NCI-H2107 (cell line): ENCODE results near the gene COL4A2.
"Not testable (repeated sequence)": the region's sequence is repeated elsewhere in the genome, so short reads cannot be mapped to it uniquely, and the experiment has no call there.

ENCODE experiments used
- DNase-seq: peaks from one replicate; lab custom pipeline; 2025; lab: John Stamatoyannopoulos, UW

COL4A2 gene

DNA sequence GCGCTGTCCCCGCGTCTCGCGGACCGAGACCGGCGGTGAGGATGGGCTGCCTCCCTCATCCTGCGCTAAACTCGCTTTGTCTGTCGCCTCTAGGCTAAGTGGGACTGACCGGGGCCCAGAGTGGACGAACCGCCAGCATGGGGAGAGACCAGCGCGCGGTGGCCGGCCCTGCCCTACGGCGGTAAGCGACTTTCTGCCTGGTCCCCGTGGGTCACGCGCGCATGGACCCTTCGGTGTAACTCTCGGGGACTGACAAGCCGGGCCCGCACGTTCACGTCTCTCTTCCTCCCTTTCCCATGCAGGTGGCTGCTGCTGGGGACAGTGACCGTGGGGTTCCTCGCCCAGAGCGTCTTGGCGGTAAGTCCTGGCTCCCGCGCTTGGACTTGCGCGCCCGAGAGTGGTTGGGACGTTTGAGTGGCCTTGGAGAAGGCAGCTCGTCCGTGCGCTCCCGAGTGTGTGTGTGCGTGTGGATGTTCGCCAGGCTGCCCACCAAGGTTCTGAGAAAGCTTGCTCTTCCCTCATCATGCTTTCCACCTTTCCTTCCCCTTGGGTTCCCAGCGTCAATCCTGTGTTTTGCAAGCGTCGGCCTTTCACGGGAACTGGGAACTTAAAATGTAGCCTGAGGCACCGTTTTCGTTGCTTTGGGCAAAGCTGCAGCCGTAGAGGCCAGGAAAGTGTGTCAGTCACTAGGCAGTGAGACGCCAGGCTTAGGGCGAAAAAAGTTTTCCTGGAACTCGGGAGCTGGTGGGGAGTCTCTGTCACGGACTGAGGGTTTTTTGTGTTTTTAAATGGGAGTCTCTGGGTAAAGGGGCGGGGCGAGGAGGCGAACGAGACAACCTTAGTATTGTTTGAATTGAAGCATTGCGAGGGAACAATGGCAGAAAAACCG, 927 bp downstream of the COL4A2 start:
- no peak for DNase-seq

- no peak for DNase-seq
Observed at GRCh38 chr13:110308656-110309359, 1.7 kb downstream of the COL4A2 start.

- no peak for DNase-seq
Observed at GRCh38 chr13:110309661-110310524, 2.8 kb downstream of the COL4A2 start.

DNA sequence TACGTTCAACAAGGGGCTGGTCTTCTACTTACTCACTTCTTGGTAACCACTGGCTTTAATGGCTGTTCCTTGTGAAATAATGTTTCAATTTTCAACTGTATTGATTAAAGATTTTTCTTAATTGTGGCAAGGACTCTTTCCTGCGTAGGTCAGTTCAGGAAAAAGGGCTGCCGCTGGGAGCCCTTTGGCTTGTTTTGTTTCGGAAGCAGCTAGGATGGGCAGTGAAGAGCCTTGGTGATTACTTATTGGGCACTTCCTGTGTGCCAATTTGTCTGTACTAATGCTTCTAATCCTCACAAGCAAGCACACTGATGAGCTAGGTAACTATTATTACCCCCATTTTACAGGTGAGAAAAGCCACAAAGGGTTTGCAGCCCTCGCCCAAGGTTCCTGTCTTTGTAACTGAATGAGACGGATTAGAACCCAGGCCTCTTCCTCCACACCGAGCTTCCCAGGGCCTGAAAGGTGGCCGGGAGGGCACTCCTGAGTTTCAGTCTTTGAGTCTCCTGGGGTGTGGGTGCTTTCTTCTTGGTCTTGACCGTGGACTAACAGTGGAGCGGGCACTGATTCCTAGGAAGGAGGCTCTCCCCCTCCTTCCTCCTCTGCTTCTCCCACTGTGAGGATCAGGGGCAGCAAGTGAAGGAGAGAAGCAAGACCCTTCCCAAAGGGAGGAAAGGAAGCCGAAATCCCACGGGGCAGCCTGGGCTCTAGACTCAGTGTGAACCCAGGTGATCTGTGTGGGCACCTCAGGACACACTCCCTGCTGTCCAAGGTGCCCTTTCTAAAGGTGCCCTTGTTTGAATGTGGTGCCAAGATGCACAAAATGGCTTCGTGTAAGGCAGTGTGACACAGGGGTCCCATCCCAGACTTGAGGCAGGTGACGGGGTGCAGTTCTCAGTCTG, 3.7 kb downstream of the COL4A2 start:
- DNase-seq: no peak

GRCh38 chr13:110311443-110312338, 4.6 kb downstream of the COL4A2 start:
- DNase-seq: no peak

GRCh38 chr13:110312339-110313031, 5.4 kb downstream of the COL4A2 start:
- DNase-seq: no peak

- DNase-seq: not testable (repeated sequence)
Observed at GRCh38 chr13:110313261-110313660, 6.2 kb downstream of the COL4A2 start.

DNA sequence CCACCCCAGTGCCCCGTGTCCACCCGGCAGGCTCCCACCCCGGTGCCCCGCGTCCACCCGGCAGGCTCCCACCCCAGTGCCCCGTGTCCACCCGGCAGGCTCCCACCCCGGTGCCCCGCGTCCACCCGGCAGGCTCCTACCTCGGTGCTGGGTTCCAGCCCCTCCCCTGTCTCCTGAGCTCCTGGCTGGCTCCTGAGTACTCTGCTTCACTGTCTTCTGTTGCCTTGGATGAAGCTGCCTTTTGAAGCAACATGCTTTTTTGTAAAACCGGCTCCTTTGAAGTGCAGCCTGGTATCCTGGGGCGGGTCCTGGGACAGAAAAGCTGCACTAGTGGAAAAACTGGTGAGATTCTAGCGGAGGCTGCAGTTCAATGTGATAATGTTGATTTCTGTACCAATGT, 6.6 kb downstream of the COL4A2 start:
- DNase-seq: not testable (repeated sequence)

GRCh38 chr13:110314516-110315245, 7.6 kb downstream of the COL4A2 start:
- no peak for DNase-seq

GRCh38 chr13:110316196-110316595, 9.1 kb downstream of the COL4A2 start:
- DNase-seq: no peak

DNA sequence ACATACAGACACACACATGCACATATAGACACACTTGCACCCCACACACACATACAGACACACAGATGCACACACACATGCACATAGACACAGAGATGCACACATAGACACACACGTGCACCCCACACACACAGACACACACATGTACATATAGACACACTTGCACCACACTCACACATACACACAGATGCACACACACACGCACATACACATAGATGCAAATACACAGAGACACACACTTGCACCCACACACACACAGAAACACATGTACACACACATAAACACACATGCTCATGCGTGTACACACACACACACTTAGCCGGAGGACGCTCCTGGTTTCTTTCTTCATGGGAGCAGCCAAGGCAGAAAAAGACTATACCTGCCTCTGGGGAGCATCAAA, 10.0 kb downstream of the COL4A2 start:
- no peak for DNase-seq

DNA sequence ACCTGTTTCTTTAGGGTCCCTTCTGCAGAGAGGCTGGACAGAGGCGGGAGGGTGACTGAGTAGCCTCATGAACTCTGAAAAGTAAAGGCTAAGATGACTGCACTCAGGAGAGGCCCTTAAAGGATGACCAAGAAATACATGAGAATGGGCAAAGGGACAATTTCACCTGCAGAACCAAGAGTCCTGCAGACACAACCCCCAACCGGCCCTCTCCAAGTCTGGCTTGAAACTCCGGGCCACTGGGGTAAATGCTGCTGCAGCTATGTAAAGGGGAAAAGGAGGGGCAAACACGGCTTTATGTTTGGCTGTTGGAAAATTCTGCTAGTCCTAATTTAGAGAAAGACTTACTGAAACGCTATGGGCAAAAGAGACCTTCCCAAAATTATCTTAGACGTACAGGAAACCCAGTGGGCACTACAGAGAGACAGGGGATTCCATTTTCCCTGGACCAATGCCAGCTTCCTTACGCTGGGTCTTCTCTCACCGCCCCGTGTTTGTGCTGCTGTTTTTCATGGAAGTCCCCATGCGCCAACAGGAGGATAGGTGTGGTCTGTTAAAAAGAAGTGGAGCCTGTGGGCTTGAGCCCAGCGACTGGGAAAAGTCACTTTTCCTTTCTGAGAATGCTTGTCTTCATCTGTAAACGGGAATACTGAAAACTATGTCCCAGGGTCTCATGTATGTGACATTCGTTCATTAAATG, 10.6 kb downstream of the COL4A2 start:
- DNase-seq: no peak

DNA sequence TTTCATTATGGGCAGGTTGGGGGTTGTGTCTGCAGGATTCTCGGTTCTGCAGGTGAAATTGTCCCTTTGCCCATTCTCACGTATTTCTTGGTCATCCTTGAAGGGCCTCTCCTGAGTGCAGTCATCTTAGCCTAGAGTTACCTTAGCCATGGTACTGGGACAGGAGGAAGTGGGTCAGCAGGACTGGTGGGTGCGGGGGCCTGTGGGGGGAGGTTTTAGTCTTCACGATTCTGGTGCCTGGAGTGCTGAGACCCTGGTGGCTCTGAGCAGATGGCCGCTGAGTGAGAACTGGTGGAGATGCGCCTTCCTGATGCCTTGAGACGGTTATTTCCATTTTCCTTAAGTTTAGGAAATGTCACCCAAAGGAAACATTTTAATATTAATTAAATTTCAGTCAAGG, 11.8 kb downstream of the COL4A2 start:
- DNase-seq: no peak

DNA sequence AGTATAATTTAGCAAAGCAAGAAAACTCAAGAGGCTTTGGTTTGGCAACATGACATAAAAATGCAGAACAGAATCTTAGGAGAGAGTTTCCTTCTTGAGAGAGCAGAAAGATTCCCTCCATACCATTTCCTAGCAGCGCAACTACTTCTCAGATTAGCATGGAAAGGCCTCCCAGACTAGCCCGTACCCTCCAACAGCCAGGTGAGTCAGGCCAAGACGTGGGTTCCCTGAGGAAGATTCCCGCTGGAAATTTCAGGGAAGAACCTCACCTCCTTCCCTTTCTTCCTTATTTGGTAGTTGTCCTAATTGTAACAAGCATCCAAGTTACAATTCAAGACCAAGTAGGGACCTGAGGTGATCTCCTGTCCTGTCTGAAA, 12.3 kb downstream of the COL4A2 start:
- DNase-seq: no peak

DNA sequence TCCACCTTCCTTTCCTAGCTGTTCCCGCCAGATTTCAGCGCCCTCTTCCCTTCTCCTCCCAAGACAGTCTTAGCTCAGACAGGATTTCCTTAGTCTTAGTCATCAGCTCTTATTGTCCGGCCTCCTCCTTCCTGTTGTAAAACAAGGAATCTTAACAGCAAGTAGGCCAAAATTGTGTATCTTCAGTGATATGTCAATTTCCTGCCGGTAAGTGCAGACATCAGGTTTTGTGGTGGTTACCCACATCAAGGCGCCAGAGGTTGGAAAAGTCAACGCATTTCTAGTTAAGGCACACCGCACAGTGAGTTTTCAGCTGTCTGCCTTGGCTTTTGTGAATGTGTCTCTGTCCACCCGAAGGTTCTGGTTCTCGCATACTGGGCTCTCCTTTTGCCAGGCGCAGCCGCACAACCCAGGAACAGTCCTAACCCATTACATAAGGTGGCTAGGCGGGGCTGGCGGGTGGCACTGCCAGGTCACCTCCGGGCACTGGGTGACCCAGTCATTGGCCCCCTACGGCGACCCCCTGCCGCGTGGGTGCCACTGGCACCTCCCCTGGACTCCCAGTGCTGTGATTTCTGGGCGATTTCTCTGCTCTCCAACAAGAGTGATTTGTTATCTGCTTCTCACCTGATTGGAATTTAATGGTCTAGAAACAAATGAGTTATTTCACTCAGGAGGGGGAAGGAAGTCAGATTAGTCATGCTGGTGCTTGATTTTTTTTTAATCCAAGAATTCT, 12.9 kb downstream of the COL4A2 start:
- no peak for DNase-seq

GRCh38 chr13:110320645-110321044, 13.6 kb downstream of the COL4A2 start:
- DNase-seq: no peak

DNA sequence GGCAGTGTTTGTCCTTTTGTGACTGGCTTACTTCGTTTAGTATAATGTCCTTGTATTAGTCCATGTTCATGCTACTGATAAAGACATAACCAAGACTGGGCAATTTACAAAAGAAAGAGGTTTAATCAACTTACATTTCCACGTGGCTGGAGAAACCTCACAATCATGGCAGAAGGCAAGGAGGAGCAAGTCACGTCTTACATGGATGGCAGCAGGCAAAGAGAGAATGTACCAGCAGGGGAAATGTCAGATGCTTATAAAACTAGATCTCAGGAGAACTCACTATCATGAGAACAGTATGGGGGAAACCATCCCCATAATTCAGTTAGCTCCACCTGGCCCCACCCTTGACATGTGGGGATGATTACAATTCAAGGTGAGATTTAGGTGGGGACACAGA, 14.5 kb downstream of the COL4A2 start:
- DNase-seq: not testable (repeated sequence)
